ENCODE measurements around the gene AADACL3.

The AADACL3 gene

DNA sequence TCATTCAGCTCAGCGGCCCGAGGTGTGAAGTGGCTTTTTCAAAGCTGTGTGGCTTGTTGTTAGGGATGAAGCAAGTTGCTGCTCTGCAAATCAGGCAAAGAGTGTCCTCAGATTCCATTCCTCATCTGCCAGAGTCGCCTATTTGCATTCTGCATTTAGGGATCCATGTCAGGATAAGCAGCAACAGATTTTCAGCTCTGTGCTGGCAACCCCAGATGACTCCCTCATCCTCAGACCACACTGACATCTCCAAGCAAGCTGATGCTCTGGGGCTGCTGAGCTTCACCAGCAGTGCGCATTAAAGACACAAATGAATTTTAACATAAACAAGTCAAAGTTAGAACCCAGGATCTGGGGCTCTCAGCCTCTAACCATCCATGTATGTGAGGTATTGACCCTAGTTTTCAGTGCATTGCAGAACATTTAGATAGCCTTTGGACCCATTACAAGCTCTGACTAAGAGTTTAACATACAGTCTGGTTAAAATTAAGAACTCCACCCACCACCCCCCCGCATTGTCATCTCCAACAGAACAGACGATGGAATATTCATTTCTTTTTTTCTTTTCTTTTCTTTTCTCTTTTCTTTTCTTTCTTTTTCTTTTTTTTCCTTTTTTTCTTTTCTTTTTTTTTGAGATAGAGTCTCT, 41.0 kb downstream of the AADACL3 start:
- DNase-seq: no peak
- Histone ChIP-seq H3K4me3 (ENCODE audit: low read depth, low read length) (no peak overlapping the region), H3K36me3 (no peaks in the 10 kb centered on the region), H3K4me1 (no peaks in the 10 kb centered on the region), H3K27me3 (no peaks in the 10 kb centered on the region), H3K9me3 (no peaks in the 10 kb centered on the region)
- TF ChIP-seq, protein P1, sequence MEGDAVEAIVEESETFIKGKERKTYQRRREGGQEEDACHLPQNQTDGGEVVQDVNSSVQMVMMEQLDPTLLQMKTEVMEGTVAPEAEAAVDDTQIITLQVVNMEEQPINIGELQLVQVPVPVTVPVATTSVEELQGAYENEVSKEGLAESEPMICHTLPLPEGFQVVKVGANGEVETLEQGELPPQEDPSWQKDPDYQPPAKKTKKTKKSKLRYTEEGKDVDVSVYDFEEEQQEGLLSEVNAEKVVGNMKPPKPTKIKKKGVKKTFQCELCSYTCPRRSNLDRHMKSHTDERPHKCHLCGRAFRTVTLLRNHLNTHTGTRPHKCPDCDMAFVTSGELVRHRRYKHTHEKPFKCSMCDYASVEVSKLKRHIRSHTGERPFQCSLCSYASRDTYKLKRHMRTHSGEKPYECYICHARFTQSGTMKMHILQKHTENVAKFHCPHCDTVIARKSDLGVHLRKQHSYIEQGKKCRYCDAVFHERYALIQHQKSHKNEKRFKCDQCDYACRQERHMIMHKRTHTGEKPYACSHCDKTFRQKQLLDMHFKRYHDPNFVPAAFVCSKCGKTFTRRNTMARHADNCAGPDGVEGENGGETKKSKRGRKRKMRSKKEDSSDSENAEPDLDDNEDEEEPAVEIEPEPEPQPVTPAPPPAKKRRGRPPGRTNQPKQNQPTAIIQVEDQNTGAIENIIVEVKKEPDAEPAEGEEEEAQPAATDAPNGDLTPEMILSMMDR (IDR thresholded peaks at IDR 0.05; ENCODE audit: low read depth, low read length): no peak

DNA sequence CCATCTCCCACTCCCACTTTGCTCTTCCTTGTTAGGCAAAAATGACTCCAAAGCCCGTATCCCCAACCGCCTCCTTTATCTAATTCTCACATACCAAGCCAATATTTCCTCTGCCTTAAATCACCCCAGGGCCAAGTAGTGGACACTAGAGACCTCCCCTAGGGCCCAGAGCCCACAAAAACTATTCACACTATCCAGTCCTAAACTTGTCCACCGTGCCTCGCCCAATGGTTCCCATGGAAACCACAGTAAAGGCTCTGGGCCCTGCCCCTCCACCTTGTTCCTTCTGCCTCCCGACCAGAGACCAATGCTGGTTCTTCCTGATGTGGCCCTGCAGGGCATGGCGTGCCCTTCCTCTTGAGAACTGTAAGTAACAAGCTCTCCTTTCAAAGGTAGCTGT, 41.9 kb downstream of the AADACL3 start:
- DNase-seq: no peak
- no peaks in the 10 kb centered on the region for H3K4me1 ChIP-seq
- H3K4me3 ChIP-seq (ENCODE audit: low read depth, low read length): no peak overlapping the region
- H3K9me3 ChIP-seq: no peaks in the 10 kb centered on the region
- H3K36me3 ChIP-seq: no peaks in the 10 kb centered on the region
- TF ChIP-seq, protein P1 (IDR thresholded peaks at IDR 0.05; ENCODE audit: low read depth, low read length): no peak
- no peaks in the 10 kb centered on the region for H3K27me3 ChIP-seq

DNA sequence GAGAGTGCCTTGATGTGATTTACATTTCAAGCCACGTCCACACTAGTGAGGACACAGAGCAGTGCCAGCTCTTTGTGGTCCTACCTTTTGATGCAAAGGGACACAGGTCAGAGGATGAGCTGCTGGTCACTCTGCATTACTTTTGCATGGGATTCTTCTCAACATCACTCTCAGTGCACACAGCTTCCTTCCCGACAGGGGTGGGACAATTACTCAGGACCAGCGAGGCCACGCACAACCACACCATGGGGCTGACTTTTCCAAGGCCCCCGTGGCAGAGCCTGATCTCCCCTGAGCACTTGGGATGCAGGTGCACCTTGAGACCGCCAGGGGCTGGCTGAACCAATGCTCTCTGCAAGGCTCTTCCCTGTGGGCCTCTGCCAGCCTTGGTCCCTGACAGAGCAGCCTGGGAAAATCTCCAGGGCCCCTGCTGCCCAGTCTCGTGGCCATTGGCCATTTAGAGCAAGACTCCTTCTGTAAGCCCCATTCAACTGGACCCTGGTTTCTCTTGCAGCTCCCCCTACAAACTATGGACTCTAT, 44.4 kb downstream of the AADACL3 start:
- H3K27me3 ChIP-seq: no peaks in the 10 kb centered on the region
- no peak for DNase-seq

GRCh38 chr1:12761781-12762180, 45.9 kb downstream of the AADACL3 start:
- Histone ChIP-seq H3K27me3 (no peaks in the 10 kb centered on the region), H3K4me1 (no peaks in the 10 kb centered on the region), H3K36me3 (no peaks in the 10 kb centered on the region), H3K4me3 (ENCODE audit: low read depth, low read length) (no peak overlapping the region), H3K9me3 (no peaks in the 10 kb centered on the region)
- TF ChIP-seq, protein P1 (IDR thresholded peaks at IDR 0.05; ENCODE audit: low read depth, low read length): no peak
- no peak for DNase-seq

More for the DNA sequence above, 44.4 kb downstream of the AADACL3 start:
- H3K4me3 ChIP-seq (ENCODE audit: low read depth, low read length): no peak overlapping the region
- no peaks in the 10 kb centered on the region for H3K36me3 ChIP-seq
- TF ChIP-seq, protein P1 (IDR thresholded peaks at IDR 0.05; ENCODE audit: low read depth, low read length): peak; percentile 8; the same call in 1 of the 2 replicates
- no peaks in the 10 kb centered on the region for H3K9me3 ChIP-seq
- H3K4me1 ChIP-seq: no peaks in the 10 kb centered on the region

DNA sequence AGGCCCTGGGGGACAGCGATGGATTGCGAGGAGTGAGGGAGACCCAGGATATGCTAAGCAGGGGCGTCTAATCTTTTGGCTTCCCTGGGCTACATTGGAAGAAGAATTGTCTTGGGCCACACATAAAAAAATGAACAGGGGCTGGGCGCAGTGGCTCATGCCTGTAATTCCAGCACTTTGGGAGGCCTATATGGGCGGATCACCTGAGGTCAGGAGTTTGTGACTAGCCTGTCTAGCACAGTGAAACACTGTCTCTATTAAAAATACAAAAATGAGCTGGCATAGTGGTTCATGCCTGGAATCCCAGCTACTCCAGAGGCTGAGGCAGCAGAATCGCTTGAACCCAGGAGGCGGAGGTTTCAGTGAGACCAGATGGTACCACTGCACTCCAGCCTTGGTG, 46.9 kb downstream of the AADACL3 start:
- no peaks in the 10 kb centered on the region for H3K9me3 ChIP-seq
- no peak for DNase-seq
- H3K27me3 ChIP-seq: no peaks in the 10 kb centered on the region
- H3K4me1 ChIP-seq: no peaks in the 10 kb centered on the region
- no peaks in the 10 kb centered on the region for H3K36me3 ChIP-seq
- no peak overlapping the region for H3K4me3 ChIP-seq (ENCODE audit: low read depth, low read length)
- TF ChIP-seq, protein P1 (IDR thresholded peaks at IDR 0.05; ENCODE audit: low read depth, low read length): no peak

DNA sequence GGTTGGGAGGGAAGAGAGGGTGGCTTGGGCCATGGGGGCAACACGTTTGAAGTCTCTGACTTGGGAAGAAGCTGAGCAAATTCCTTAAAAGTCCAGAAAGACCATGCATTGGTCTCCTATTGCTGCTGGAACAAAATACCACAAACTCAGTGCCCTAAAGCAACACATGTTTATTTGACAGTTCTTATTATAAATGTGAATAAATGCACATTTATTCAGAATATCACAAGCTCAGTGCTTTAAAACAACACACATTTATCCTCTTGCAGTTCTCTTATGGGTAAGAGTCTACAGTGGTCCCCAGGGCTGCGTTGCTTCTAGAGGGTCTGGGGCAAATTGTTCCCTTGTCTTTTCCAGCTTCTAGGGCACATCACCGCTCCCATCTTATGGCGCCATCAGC, 47.6 kb downstream of the AADACL3 start:
- Histone ChIP-seq H3K4me3 (ENCODE audit: low read depth, low read length) (no peak overlapping the region), H3K27me3 (no peaks in the 10 kb centered on the region), H3K9me3 (no peaks in the 10 kb centered on the region), H3K36me3 (no peaks in the 10 kb centered on the region), H3K4me1 (no peaks in the 10 kb centered on the region)
- TF ChIP-seq, protein P1 (IDR thresholded peaks at IDR 0.05; ENCODE audit: low read depth, low read length): no peak
- DNase-seq: no peak
